ENCODE data around the gene KIF26B.
A peak's percentile ranks its signal among the peaks of the same experiment; 100 is the strongest.
"Not testable (repeated sequence)": the region's sequence is repeated elsewhere in the genome, so short reads cannot be mapped to it uniquely, and the experiment has no call there.

The KIF26B gene

GRCh38 chr1:245728035-245728434, 573.2 kb downstream of the KIF26B start:
- intact Hi-C loops (cut with DNase I) = not testable (repeated sequence)

DNA sequence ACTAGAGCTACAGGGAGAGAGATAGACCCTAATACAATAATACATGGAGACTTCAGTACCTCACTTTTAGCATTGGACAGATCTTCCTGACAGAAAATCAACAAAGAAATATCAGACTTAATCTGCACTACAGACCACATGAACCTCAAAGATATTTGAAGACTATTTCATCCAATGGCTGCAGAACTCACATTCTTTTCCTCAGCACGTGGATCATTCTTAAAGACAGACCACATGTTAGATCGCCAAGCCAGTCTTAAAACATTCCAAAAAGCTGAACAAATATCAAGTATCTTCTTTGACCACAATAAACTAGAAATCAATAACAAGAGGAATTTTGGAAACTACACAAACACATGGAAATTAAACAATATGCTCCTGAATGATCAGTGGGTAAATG, 576.0 kb downstream of the KIF26B start:
- intact Hi-C loops (cut with DNase I) = no loop called here
- DNase-seq = no peak

More at GRCh38 chr1:245728035-245728434, 573.2 kb downstream of the KIF26B start:
- not testable (repeated sequence) for DNase-seq

DNA sequence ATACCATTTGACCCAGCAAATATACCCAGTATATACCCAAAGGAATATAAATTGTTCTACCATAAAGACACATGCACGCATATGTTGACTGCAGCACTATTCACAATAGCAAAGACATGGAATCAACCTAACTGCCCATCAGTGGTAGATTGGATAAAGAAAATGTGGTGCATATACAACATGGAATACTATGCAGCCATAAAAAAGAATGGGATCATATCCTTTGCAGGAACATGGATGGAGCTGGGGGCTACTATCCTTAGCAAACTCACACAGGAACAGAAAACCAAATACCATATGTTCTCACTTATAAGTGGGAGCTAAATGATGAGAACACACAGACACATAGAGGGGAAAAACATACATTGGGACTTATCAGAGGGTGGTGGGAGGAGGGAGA, 585.6 kb downstream of the KIF26B start:
- DNase-seq; intact Hi-C loops (cut with DNase I): not testable (repeated sequence)

DNA sequence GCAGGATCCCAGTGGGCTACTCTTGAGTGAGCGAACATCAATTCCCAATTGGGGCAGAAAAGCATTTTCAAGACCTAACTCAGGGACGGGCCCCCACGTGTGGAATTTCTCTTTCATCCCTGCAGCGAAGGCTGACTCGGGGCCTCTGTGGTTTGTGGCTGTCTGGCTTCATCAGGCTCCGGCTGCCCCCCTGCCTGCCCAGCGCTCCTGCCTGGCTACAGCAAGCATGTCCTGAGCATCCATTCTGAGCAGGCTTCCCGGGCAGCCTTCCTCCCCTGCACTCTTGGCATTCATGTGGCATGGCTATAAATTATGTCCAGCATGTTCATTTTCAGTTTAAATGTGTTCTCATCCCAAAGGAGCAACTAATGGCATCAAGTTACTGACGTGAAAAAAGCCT, 588.1 kb downstream of the KIF26B start:
- peak in 2 of 10 donors; percentile 73 to 83 for DNase-seq
- intact Hi-C loops (cut with DNase I) = no loop called here

- no peak for DNase-seq
- intact Hi-C loops (cut with DNase I) = no loop called here
Measured at GRCh38 chr1:245748240-245748639, 593.5 kb downstream of the KIF26B start.

DNA sequence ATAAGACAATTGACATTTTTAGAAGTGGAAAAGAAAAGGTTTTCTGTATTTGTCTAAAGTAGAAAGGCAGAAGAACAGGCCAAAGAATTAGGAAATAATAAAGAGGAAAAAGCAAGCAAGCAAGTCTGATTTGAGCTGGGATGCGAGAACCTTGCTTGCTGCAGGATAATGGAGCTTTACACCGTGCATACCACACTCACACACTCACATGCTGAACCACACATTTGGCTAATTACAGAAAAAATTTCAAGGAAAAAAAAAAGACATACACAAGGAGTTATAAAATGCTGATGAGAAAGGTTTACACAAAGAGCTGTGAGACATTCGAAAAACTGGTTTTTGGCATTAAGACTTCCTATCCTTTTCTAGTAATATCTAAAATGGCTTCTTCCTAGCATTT, 593.9 kb downstream of the KIF26B start:
- intact Hi-C loops (cut with DNase I) = no loop called here
- no peak for DNase-seq

GRCh38 chr1:245749053-245749452, 594.3 kb downstream of the KIF26B start:
- intact Hi-C loops (cut with DNase I) = no loop called here
- no peak for DNase-seq

DNA sequence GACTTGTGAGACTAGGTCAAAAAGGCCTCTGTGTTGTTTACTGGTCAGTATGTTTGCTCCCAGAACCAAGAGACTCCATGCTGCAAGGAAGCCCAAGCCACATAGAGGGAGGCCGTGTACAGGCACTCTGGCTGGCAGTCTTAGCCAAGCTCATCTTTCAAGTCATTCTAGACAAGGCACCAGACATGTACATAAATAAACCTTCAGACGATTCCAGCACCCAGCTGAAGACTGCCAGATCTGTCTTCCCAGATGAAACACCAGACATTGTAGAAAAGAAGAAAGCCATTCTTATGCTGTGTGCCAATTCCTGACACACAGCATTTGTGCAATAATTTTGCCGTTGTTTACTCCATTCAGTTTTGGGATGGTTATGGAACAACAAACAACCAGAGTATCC, 595.5 kb downstream of the KIF26B start:
- no peak for DNase-seq
- intact Hi-C loops (cut with DNase I) = no loop called here

DNA sequence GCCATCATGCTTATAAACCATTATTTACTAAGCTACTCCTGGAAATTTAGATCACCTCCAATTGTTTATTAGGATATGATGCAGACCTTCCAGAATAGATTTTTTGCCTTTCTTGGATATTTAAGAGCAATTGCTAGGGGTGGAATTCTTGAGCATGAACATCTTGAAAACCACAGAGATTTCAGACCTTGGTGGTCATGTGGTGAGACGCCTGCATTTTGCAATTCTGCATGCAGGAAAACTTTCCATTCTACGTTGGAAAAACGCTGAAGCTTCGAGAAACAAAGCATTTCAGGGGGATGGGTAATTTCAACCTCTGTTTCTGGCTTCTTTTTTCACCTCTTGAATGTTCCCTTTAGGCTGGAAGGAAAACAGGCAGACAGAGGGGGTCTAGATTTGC, 596.3 kb downstream of the KIF26B start:
- intact Hi-C loops (cut with DNase I) = no loop called here
- no peak for DNase-seq

GRCh38 chr1:245751726-245752470, 597.1 kb downstream of the KIF26B start:
- DNase-seq = no peak
- intact Hi-C loops (cut with DNase I) = no loop called here

GRCh38 chr1:245752561-245752960, 597.8 kb downstream of the KIF26B start:
- DNase-seq = no peak
- intact Hi-C loops (cut with DNase I) = no loop called here

- no peak for DNase-seq
- intact Hi-C loops (cut with DNase I) = no loop called here
Measured at GRCh38 chr1:245753807-245754206, 599.0 kb downstream of the KIF26B start.

DNA sequence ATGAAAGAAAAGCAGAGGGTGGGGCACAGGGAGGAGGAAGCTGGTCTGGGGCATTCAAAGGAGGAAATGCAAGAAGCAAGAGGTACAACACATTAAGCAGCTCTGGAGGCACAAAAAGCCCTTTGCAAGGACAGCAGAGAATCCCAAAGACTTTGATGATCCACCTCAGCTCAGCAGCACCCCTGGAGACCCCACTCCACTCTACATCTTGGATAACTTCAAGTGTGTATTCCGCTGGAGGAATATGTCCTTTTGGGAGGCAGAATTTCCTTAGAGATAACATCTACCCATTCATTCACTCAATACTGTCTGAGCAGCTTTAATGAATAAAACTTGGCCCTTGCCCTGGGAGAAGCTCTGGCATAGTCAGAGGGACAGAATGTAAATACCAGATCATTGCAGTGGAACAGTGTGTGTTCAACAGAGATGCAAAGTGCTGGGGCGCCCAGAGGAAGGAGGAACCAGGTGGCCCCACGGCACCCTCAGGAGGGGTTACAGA, 599.7 kb downstream of the KIF26B start:
- intact Hi-C loops (cut with DNase I) = no loop called here

More for the DNA sequence above, 599.7 kb downstream of the KIF26B start:
- DNase-seq = no peak

All from posterior cingulate gyrus (tissue), 11 donors.